GM21515 (cell line): ENCODE results near the gene DDX3X.

Experiments used
- ATAC-seq: cut with Tn5 transposase; IDR thresholded peaks from one replicate; pipeline ENCODE4 v1.9.1; 2021; ENCODE audit not compliant: unreplicated experiment

The DDX3X gene

GRCh38 chrX:41327341-41327740 is 6.6 kb upstream of the DDX3X start:
- no peak for ATAC-seq

GRCh38 chrX:41329101-41329500 is 4.9 kb upstream of the DDX3X start:
- no peak for ATAC-seq

- ATAC-seq: no peak
Measured at GRCh38 chrX:41332005-41332404, 2.0 kb upstream of the DDX3X start.

- peak; percentile 4 for ATAC-seq
Measured at GRCh38 chrX:41332408-41333002, 1.5 kb upstream of the DDX3X start.

GRCh38 chrX:41333003-41333743 is 789 bp upstream of the DDX3X start:
- ATAC-seq: peak; percentile 37

- peak; percentile 25 for ATAC-seq
Measured at GRCh38 chrX:41334363-41335197, 618 bp downstream of the DDX3X start.

- no peak for ATAC-seq
Measured at GRCh38 chrX:41335198-41335957, 1.4 kb downstream of the DDX3X start.

GRCh38 chrX:41335958-41336331 is 2.0 kb downstream of the DDX3X start:
- no peak for ATAC-seq

GRCh38 chrX:41336447-41336846 is 2.5 kb downstream of the DDX3X start:
- ATAC-seq: no peak

- ATAC-seq: no peak
Measured at GRCh38 chrX:41337140-41337539, 3.2 kb downstream of the DDX3X start.

GRCh38 chrX:41338436-41338835 is 4.5 kb downstream of the DDX3X start:
- ATAC-seq: no peak

GRCh38 chrX:41339148-41339547 is 5.2 kb downstream of the DDX3X start:
- ATAC-seq: no peak

GRCh38 chrX:41344053-41344452 is 10.1 kb downstream of the DDX3X start:
- no peak for ATAC-seq

- no peak for ATAC-seq
Measured at GRCh38 chrX:41347186-41347585, 13.2 kb downstream of the DDX3X start.

GRCh38 chrX:41348551-41348950 is 14.6 kb downstream of the DDX3X start:
- no peak for ATAC-seq

GRCh38 chrX:41350150-41350975 is 16.4 kb downstream of the DDX3X start:
- ATAC-seq: no peak

- no peak for ATAC-seq
Measured at GRCh38 chrX:41350976-41351569, 17.1 kb downstream of the DDX3X start.

- ATAC-seq: no peak
Measured at GRCh38 chrX:41351923-41352322, 18.0 kb downstream of the DDX3X start.

GRCh38 chrX:41352329-41352838 is 18.4 kb downstream of the DDX3X start:
- no peak for ATAC-seq

GRCh38 chrX:41353985-41354384 is 20.0 kb downstream of the DDX3X start:
- ATAC-seq: no peak
